Activated CD4-positive, alpha-beta memory T cell treated with anti-CD3 and anti-CD28 coated beads for 36 hours (primary cell): ENCODE measurements around the gene PTRHD1. TPM values are rescaled to one million over a fixed set of nuclear protein-coding genes. Genes with fewer than 3 reads are reported as not detected.

Experiments
- CTCF ChIA-PET: fragments of 350-600 bp; sonication (Branson Sonifier 250); formaldehyde crosslinking; loops from one replicate; lab custom pipeline; 2021; ENCODE audit warnings: antibody characterized with exemption, inconsistent platforms; lab: Charles Lee
- POLR2A ChIA-PET: fragments of 350-600 bp; sonication (Branson Sonifier 250); formaldehyde crosslinking; loops from one replicate; lab custom pipeline; 2021; ENCODE audit warnings: antibody characterized with exemption; lab: Charles Lee
- DNase-seq: peaks from one replicate; pipeline ENCODE4 v3.0.0-alpha.2; 2020
- H3K27ac Mint-ChIP-seq: one replicate; pipeline ENCODE4 v1.8.0; 2021; ENCODE audit warnings: mixed read lengths
- H3K27me3 Mint-ChIP-seq: one replicate; pipeline ENCODE4 v1.8.0; 2021; ENCODE audit warnings: mixed read lengths
- H3K36me3 Mint-ChIP-seq: one replicate; pipeline ENCODE4 v1.8.0; 2021; ENCODE audit warnings: mixed read lengths
- H3K4me1 Mint-ChIP-seq: one replicate; pipeline ENCODE4 v1.8.0; 2021; ENCODE audit warnings: low read depth, mixed read lengths
- H3K4me3 Mint-ChIP-seq: one replicate; pipeline ENCODE4 v1.8.0; 2021; ENCODE audit warnings: mild to moderate bottlenecking, mixed read lengths
- H3K9me3 Mint-ChIP-seq: one replicate; pipeline ENCODE4 v1.8.0; 2021; ENCODE audit warnings: mixed read lengths
- intact Hi-C: fragments of 100-400 bp; cut with micrococcal nuclease; formaldehyde crosslinking; loops from one replicate; pipeline ENCODE4 v1.15.1; 2023
- total RNA-seq, 2 experiments: library from RNA; stranded (reverse); gene quantifications; one replicate each; pipeline ENCODE4 v1.2.3, GENCODE V29; 2021

PTRHD1 gene
- total RNA-seq, 2 experiments from 2014 or later: 19.2 to 20.3 TPM

GRCh38 chr2:24771061-24771460 is 22.1 kb downstream of the PTRHD1 start:
- intact Hi-C loops: no loop called here
- Mint-ChIP-seq H3K9me3 (no peaks in the 10 kb centered on the region), H3K27me3 (no peaks in the 10 kb centered on the region), H3K4me3 (no peak overlapping the region), H3K4me1 (peaks cover 7% of the 10 kb centered on the region), H3K27ac (no peak overlapping the region), H3K36me3 (peaks cover 17% of the 10 kb centered on the region)
- POLR2A ChIA-PET: no interaction called here
- no peak for DNase-seq
- CTCF ChIA-PET: no interaction called here

GRCh38 chr2:24768601-24769000 is 24.6 kb downstream of the PTRHD1 start:
- POLR2A ChIA-PET: no interaction called here
- CTCF ChIA-PET: interaction anchor here (1.4 kb wide), 1 partner anchor 358 kb away, joined by 4 read pairs; no protein-coding TSS in a partner anchor

GRCh38 chr2:24768013-24768412 is 25.2 kb downstream of the PTRHD1 start:
- no peaks in the 10 kb centered on the region for H3K27me3 Mint-ChIP-seq
- no peak overlapping the region for H3K4me3 Mint-ChIP-seq
- CTCF ChIA-PET: interaction anchor here (1.4 kb wide), 1 partner anchor 357 kb away, joined by 4 read pairs; no protein-coding TSS in a partner anchor
- no peak for DNase-seq
- POLR2A ChIA-PET: no interaction called here
- H3K4me1 Mint-ChIP-seq: peaks cover 7% of the 10 kb centered on the region
- peaks cover 26% of the 10 kb centered on the region for H3K36me3 Mint-ChIP-seq
- no peaks in the 10 kb centered on the region for H3K9me3 Mint-ChIP-seq
- H3K27ac Mint-ChIP-seq: no peak overlapping the region
- intact Hi-C loops: no loop called here

More at GRCh38 chr2:24768601-24769000, 24.6 kb downstream of the PTRHD1 start:
- Mint-ChIP-seq H3K4me1 (peaks cover 7% of the 10 kb centered on the region), H3K27me3 (no peaks in the 10 kb centered on the region), H3K36me3 (peaks cover 25% of the 10 kb centered on the region), H3K27ac (no peak overlapping the region), H3K9me3 (no peaks in the 10 kb centered on the region), H3K4me3 (no peak overlapping the region)
- intact Hi-C loops: no loop called here
- no peak for DNase-seq

- H3K36me3 Mint-ChIP-seq: peaks cover 32% of the 10 kb centered on the region
- H3K9me3 Mint-ChIP-seq: no peaks in the 10 kb centered on the region
- H3K27ac Mint-ChIP-seq: no peak overlapping the region
- ChIA-PET CTCF (interaction anchor here (1.0 kb wide), 1 partner anchor 61 kb away, joined by 3 read pairs; no protein-coding TSS in a partner anchor), POLR2A (no interaction called here)
- H3K4me3 Mint-ChIP-seq: no peak overlapping the region
- peak; percentile 36 for DNase-seq
- peaks cover 7% of the 10 kb centered on the region for H3K4me1 Mint-ChIP-seq
- intact Hi-C loops: no loop called here
- no peaks in the 10 kb centered on the region for H3K27me3 Mint-ChIP-seq
Observed at GRCh38 chr2:24766609-24767008, 26.6 kb downstream of the PTRHD1 start.

- no peaks in the 10 kb centered on the region for H3K27me3 Mint-ChIP-seq
- peaks cover 7% of the 10 kb centered on the region for H3K4me1 Mint-ChIP-seq
- H3K36me3 Mint-ChIP-seq: peaks cover 25% of the 10 kb centered on the region
- POLR2A ChIA-PET: no interaction called here
- no peak overlapping the region for H3K27ac Mint-ChIP-seq
- CTCF ChIA-PET: no interaction called here
- no peak overlapping the region for H3K4me3 Mint-ChIP-seq
- no peak for DNase-seq
- no peaks in the 10 kb centered on the region for H3K9me3 Mint-ChIP-seq
- intact Hi-C loops: no loop called here
Observed at GRCh38 chr2:24763843-24764242, 29.3 kb downstream of the PTRHD1 start.

- Mint-ChIP-seq H3K4me3 (no peak overlapping the region), H3K27ac (no peak overlapping the region)
Observed at GRCh38 chr2:24762518-24762917, 30.7 kb downstream of the PTRHD1 start.

GRCh38 chr2:24761866-24762265 is 31.3 kb downstream of the PTRHD1 start:
- Mint-ChIP-seq H3K4me1 (peaks cover 7% of the 10 kb centered on the region), H3K4me3 (no peak overlapping the region), H3K27ac (no peak overlapping the region), H3K27me3 (no peaks in the 10 kb centered on the region), H3K9me3 (no peaks in the 10 kb centered on the region), H3K36me3 (peaks cover 23% of the 10 kb centered on the region)
- DNase-seq: no peak
- POLR2A ChIA-PET: no interaction called here
- intact Hi-C loops: no loop called here
- CTCF ChIA-PET: no interaction called here

More at GRCh38 chr2:24762518-24762917, 30.7 kb downstream of the PTRHD1 start:
- Mint-ChIP-seq H3K4me1 (peaks cover 7% of the 10 kb centered on the region), H3K9me3 (no peaks in the 10 kb centered on the region), H3K36me3 (peaks cover 23% of the 10 kb centered on the region), H3K27me3 (no peaks in the 10 kb centered on the region)
- CTCF ChIA-PET: no interaction called here
- POLR2A ChIA-PET: no interaction called here
- DNase-seq: no peak
- intact Hi-C loops: no loop called here

GRCh38 chr2:24756789-24757188 is 36.4 kb downstream of the PTRHD1 start:
- peaks cover 13% of the 10 kb centered on the region for H3K36me3 Mint-ChIP-seq
- CTCF ChIA-PET: no interaction called here
- no peak overlapping the region for H3K27ac Mint-ChIP-seq
- H3K27me3 Mint-ChIP-seq: no peaks in the 10 kb centered on the region
- no peak for DNase-seq
- POLR2A ChIA-PET: no interaction called here
- H3K4me1 Mint-ChIP-seq: no peaks in the 10 kb centered on the region
- no peak overlapping the region for H3K4me3 Mint-ChIP-seq
- intact Hi-C loops: no loop called here
- no peaks in the 10 kb centered on the region for H3K9me3 Mint-ChIP-seq

GRCh38 chr2:24754985-24755705 is 38.0 kb downstream of the PTRHD1 start:
- DNase-seq: no peak
- intact Hi-C loops: no loop called here
- no peaks in the 10 kb centered on the region for H3K27me3 Mint-ChIP-seq
- H3K4me3 Mint-ChIP-seq: no peak overlapping the region
- H3K4me1 Mint-ChIP-seq: no peaks in the 10 kb centered on the region
- no peak overlapping the region for H3K27ac Mint-ChIP-seq
- H3K36me3 Mint-ChIP-seq: peaks cover 14% of the 10 kb centered on the region
- H3K9me3 Mint-ChIP-seq: no peaks in the 10 kb centered on the region
- POLR2A ChIA-PET: no interaction called here
- CTCF ChIA-PET: interaction anchor here (0.7 kb wide), 1 partner anchor 9 kb away, joined by 3 read pairs; no protein-coding TSS in a partner anchor

GRCh38 chr2:24749069-24749691 is 44.0 kb downstream of the PTRHD1 start:
- peaks cover 10% of the 10 kb centered on the region for H3K36me3 Mint-ChIP-seq
- H3K4me3 Mint-ChIP-seq: no peak overlapping the region
- H3K9me3 Mint-ChIP-seq: no peaks in the 10 kb centered on the region
- no peaks in the 10 kb centered on the region for H3K27me3 Mint-ChIP-seq
- intact Hi-C loops: no loop called here
- no peak for DNase-seq
- POLR2A ChIA-PET: no interaction called here
- CTCF ChIA-PET: no interaction called here
- no peak overlapping the region for H3K27ac Mint-ChIP-seq
- H3K4me1 Mint-ChIP-seq: peaks cover under 1% of the 10 kb centered on the region

- Mint-ChIP-seq H3K27ac (no peak overlapping the region), H3K4me1 (peaks cover 14% of the 10 kb centered on the region), H3K9me3 (no peaks in the 10 kb centered on the region), H3K4me3 (no peak overlapping the region), H3K36me3 (peaks cover 10% of the 10 kb centered on the region), H3K27me3 (no peaks in the 10 kb centered on the region)
- ChIA-PET POLR2A (no interaction called here), CTCF (no interaction called here)
- intact Hi-C loops: no loop called here
- DNase-seq: no peak
Observed at GRCh38 chr2:24747299-24747698, 45.9 kb downstream of the PTRHD1 start.

GRCh38 chr2:24745825-24746224 is 47.4 kb downstream of the PTRHD1 start:
- intact Hi-C loops: no loop called here
- Mint-ChIP-seq H3K36me3 (peaks cover 8% of the 10 kb centered on the region), H3K27ac (no peak overlapping the region), H3K9me3 (no peaks in the 10 kb centered on the region), H3K4me1 (peaks cover 14% of the 10 kb centered on the region), H3K4me3 (no peak overlapping the region), H3K27me3 (no peaks in the 10 kb centered on the region)
- ChIA-PET CTCF (interaction anchor here (0.9 kb wide), 1 partner anchor 10 kb away, joined by 3 read pairs; no protein-coding TSS in a partner anchor), POLR2A (no interaction called here)
- DNase-seq: no peak
